GM18868 (cell line): ENCODE data around the gene MPG.
A peak's percentile ranks its signal among the peaks of the same experiment; 100 is the strongest.

Source experiments
- ATAC-seq: cut with Tn5 transposase; IDR thresholded peaks from one replicate; pipeline ENCODE4 v1.9.1; 2021; ENCODE audit warnings: mild to moderate bottlenecking, moderate library complexity; ENCODE audit not compliant: unreplicated experiment

Gene MPG

DNA sequence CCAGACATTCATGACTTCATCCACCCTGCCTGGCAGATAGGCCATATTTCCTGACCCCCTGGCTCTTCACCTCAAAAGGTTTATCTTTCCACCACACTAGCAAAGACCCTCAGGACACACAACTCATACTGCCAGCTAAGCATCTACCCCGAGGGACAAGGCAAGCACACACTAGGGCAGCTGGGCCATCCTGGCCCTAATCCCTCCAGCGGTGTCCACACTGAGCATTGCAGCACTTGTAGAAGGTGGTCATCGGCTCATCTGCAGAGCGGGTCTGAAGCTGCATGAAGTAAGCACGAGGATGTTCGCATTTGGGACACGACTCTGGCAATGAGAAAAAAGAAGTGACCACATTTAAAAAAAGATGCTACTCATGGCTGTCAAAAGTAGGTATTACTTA is 30.8 kb upstream of the MPG start:
- ATAC-seq: no peak

DNA sequence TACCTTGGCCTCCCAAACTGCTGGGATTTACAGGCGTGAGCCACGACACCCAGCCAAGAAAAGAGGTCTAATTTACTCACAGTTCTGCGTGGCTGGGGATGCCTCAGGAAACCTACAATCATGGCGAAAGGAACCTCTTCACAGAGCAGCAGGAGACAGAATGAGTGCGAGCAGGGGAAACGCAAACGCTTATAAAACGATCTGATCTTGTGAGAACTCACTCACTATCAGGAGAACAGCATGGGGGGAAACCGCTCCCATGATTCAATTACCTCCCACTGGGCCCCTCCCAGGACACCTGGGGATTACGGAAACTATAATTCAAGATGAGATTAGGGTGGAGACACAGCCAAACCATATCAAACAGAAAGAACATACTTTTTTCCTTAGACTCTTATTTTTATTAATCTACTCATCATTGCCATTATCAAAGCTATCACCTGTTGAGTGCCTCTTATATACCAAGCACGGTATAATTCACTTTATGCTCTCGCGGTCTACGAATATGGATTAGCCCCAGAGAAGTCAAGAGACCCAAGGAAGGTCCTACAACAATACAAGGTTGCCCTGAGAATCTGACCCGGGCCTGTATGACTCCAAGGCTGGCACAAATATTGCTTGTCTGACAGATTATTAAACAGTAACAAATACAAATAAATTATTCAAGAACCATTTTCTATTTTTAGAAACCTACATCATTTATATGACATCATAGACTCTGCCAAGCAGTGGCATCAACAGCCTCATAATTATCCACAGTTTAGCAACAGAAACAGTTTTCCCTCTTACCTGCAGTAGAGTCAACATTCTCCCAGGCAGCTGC is 27.0 kb upstream of the MPG start:
- ATAC-seq: no peak

DNA sequence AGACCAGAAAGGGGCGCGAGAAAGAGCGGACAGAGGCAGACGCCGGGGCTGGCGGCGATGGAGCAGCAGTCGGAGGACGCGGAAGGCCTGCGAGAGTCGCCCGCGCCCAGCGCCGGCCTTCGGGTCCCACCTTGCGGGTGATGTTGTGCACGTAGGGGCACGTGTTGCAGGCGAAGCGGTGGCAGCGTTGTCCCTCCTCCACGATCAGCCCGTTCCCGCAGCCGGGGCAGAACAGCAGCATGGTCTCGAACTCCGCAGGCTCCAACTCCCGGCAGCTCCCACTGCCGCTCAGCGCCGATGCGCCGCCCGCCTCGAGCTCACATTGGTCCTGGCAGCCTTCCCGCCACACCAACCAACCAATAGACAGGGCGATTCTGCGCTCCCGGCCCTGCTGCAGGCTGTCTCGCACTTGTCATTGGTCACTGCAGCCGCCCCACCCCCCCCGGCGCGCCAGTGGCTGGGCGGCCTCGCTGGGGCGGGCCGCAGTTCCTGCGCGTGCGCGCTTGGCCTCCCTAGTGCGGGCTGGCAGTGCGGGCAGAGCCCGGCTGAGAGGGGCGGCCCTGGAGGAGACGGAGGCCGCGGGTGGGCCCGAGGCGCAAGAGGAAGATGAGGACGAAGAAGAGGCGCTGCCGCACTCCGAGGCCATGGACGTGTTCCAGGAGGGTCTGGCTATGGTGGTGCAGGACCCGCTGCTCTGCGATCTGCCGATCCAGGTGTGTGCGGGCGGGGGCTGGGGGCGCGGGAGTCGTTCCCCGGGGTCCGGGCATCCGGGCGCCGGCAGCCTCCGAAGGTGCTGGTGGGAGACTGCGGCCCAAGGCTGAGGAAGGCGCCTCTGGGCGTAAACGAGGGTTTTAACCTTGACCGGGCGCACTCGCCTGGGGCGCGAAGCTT is 24.4 kb upstream of the MPG start, which contains the start of the genes POLR3K and SNRNP25:
TSS of gene POLR3K (minus strand) at position 263 of the 891 bp plus-strand sequence. CDS start at position 241, 22 bp downstream.
TSS of gene SNRNP25 (plus strand) at position 483 of the 891 bp plus-strand sequence. CDS start at position 672, 189 bp downstream.
- peak; percentile 93 for ATAC-seq

DNA sequence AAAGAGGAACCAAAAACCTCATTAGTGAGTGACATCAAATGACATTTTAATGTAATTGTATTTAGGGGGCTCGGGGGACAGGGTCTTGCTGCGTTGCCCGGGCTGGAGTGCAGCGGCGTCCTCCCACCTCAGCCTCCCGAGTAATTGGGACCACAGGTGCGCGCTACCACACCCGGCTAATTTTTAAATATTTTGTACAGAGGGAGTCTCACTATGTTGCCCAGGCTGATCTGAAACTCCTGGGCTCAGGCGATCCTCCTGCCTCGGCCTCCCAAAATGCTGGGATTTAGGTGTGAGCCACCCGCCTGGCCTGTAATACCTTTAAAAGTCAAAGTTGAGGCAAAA is 23.8 kb upstream of the MPG start:
- no peak for ATAC-seq

DNA sequence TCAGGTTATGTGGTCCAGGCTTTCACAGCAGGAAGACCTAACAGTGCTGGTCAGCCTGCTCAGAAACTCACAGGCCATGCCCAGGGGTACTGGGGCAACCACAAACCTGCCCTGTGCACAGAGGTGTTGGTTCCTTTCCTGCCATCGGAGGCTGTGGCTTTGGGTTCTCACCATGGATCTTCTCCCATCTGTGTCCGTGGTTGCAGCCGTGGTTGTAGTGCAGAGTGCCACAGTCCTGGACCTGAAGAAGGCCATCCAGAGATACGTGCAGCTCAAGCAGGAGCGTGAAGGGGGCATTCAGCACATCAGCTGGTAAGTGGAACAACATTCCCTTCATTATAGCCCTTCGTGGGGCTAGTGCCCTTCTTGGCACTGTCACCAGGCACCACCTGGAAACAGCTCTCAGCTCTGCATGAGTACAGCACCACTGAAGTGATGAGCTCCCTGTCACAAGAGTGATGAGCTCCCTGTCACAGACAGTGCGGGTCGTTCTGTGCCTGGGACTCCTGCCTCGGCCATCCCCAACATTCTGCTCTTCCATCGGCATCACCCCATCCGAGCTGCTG is 22.4 kb upstream of the MPG start:
- ATAC-seq: no peak

DNA sequence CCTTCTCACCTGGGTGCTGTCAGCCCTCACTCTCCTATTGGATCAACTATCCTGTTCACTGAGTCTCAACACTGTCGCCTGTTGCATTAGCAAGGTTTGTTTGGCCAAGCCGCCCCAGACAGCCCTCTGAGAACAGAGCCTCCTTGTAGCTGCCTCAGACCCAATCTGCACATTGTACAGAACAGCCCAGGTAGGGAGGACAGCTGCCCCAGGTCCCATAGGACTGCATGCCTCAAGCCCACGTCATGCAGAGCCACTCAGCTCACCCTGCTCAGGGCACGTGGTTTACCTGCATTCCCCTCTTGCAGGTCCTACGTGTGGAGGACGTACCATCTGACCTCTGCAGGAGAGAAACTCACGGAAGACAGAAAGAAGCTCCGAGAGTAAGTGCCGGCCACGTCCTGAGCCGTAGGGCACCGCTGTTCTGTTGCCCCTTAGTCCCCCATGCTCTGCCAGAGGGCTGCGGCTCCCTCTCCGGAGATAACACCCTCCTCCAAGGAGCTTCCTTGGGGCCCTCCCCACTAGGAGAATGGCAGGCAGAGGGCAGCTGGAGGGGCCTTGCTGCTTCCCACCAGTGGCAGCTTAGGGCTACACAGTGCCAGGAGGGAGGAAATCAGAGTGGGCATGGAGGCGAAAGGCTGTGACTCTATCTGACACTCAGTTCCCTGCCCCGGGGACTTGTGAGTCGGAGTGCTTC is 21.6 kb upstream of the MPG start:
- no peak for ATAC-seq

DNA sequence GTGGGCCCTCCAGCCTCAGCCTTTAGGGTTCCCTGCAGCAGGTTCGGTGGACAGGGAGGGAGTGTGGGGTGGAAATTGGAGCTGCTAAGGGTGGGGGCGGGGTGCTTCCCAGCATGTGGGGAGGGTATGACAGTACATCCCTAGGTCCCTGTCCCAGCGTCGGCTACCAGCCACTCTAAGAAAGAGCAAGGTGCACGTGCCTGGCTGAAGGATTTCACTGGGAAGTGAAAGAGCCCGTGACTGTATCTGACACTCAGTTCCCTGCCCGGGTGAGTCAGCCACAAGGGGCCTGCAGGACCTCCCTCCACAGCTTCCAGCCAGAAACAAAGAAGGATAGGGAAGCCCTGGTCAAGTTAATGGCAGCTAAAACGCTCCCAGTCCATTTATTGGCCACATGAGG is 20.3 kb upstream of the MPG start:
- ATAC-seq: no peak

DNA sequence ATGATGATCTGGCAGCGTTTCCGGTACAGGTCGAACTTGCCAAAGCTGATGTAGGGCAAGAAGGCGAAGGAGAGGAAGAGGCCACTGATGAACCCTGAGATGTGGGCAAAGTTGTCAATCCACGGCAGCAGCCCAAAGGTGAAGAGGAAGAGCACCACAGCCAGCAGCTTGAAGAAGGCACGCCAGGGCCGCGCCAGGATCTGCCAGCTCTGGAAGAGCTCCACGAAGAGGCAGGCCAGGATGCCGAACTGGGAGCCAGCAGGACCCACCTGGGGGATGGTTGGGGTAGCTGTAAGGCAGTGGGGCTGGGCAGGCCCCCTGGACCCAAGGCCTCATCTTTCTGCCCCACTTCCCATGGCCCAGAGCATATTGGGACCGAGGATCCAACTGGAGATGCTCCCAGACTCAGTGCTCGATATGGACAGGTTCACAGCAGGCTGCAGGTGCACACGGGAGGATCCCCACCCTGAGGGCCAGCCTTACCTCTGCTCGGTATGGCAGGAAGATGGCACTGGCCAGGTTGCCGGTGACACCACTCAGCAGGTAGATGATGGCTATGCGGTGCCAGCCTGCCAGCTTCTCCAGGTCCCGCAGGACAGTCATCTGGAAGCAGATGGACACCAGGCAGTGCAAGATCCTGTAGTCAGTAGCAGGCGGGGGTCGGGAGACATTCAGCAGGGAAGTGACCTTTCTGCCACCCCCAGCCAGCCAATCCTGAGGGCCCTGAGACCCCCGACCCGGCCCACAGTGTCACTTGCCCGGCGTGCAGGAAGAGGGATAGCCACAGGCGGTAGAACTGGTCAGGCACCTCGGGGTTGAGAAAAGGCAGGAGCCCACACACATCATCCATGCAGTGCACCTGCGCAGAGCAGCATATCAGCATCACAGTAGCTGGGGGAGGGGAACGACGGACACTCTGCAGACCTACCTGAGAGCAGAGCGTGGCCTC is 19.3 kb upstream of the MPG start:
- ATAC-seq: no peak

DNA sequence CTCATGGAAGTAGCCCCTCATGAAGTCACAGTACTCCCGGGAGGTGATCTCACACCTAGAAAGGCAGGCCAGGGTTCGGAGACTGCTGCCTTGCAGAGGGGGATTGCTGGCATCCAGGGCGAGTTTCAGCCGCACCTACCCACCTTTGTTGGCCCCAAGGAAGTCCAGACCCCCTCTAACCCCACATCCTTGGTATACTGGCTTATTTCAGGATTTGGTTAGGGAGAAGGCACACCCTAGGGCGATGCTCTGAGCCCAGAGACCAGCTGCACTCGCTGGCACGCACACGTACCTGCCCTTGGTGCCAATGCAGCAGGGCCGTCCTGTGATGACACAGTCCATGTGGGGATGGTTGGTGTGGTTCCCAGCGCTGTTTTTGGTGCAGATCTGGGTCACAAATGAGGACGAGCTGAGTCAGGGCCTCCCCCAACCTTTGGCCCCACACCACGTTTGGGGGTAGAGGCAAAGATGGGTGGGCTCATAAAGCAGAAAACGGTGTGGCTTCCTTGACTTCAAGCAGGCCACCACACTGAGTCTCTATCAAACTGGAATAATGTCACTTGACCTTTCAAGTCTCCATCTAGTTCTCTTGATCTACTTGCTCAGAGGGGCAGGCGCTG is 18.5 kb upstream of the MPG start:
- no peak for ATAC-seq

DNA sequence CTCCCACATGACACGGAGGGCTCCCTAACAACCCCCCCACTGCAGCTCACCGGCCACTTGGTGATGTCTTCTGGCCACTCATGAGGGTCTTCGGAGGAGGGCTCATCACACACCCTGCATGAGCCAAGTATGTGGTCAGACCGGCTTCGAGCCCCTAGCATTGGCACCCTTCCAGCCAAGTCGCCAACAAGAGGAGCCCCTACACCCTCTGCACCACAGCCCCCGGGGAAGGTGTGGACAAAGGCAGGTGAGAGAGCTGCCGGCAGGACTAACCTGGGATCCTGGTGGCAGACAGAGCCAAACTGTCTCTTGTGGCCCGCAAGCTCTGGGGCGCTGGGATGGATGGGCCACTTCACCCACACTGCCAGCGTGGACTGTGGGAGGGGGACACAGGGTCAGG is 17.9 kb upstream of the MPG start:
- no peak for ATAC-seq

DNA sequence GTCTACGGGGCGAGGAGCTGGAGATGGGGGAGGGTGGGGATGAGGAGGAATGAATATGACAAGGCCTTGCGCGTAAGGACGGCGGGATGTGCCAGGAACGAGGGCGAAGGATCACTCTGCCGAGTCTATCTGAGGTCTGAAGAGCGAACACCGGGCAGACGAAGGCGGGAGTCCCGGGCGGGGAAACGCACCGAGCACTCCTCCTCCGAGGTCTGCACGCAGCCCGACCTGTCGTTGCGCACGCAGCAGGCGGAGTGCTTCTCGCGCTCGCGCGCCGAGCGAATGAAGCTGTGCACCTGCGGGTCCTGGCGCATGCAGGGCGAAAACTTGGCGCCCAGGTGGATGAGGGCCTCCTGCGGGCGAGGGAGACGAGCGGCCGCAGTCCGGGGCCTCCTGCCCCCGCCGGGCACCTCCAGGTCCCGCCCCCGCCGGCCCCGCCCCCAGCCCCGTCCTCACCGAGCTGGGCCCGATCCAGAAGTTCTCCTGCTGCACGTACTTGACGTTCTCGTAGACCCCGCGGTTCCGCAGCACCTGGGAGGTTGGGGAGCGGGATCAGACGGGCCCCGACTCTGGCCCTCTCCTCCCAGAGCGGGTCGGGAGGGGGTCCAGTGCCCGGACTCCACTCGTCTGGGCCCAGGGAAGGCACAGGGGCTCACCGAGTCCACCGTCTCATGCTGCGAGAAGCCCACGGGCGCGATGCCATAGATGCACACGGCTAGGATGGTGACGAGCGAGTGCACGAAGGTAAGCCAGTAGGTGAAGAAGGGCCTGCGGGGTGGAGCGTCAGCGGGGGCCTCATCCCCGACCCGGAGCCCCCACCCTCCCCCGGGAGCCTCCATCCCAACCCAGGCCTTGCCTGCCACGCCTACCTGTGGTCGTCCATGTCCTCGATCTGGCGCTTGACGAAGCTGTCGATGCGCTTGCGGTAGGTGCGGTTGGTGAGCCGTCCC is 16.8 kb upstream of the MPG start:
- ATAC-seq: no peak

DNA sequence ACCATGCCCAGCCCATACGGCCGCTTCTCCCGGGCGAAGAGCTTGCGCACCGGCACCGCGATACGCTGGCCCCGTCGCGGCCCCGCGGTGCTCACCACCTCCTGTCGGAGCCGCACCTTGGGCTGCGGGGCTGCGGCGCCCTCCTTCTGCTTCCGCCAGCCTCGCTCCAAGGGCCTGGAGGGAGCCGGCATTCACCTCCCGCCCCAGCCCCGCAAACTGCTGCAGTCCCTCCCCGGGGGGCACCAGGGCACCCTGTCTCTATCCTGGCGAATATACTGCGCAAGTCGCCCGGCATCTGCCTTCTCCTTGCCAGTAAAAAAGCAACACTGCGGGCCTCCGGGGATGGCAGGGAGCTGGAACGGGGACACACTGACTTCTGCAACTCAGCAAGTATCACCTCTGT is 16.1 kb upstream of the MPG start:
- no peak for ATAC-seq

DNA sequence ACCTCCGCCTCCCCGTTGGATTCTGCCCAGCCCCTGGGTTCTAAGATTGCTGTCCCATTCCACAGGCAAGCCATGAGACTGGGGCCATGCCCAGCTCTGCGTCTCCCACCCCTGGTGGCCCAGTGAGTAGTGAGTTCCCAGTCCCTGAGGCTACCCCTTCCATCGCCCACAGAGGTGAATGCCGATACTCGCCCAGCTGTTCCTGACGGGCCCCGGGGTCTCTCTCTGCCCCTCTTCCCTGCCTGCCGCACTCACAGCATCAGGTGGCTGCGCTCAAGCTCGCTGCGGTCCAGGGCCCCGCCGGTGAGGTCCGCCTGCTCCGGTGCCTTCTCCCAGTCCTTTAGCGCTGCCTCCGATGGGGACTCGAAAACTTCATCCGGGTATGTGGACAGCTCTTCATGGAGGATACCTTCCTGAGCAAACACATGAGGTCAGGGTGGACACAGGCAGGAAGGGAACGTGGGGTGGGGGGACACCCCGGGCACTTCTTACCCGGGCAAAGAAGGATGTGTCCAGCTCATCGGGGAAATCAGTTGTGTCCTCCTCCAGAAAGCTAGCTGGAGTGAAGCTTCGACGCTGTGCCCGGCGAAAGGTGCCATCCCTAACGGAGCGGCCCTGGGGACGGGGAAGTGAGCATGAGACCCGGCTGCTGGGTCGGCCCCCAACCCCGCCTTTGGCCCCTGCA is 15.6 kb upstream of the MPG start:
- no peak for ATAC-seq

DNA sequence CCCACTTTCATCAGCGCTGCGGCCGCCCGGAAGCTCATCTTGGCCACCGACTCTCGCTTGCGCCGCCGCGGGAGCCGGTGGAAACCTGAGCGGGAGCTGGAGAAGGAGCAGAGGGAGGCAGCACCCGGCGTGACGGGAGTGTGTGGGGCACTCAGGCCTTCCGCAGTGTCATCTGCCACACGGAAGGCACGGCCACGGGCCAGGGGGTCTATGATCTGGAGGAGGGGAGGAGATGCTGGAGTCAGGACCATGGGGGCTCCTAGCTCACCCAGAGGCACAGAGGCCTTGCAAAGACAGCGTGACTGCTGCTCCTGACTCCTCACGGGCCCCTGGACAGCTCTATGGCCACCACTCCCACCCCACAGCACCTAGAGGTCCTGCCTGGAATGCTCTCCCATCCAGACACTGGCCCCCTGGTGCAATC is 15.0 kb upstream of the MPG start:
- ATAC-seq: no peak

DNA sequence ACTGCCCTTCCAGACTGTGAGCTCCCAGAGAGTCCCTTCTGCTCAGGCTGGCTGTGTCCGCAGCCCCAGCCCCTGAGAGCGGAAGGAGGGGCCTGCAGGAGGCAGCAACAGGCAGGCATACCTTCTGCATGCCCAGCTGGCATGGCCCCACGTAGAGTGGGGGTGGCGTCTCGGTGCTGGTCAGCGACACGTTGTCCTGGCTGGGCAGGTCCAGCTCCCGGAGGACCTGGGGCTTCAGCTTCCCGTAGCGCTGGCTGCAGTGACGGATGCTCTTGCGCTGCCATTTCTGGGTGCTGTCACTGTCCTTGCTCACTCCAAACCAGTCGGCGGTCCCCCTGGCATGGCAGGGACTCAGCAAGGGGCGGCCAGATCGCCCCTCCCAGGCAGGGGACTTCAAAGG is 14.6 kb upstream of the MPG start:
- no peak for ATAC-seq

DNA sequence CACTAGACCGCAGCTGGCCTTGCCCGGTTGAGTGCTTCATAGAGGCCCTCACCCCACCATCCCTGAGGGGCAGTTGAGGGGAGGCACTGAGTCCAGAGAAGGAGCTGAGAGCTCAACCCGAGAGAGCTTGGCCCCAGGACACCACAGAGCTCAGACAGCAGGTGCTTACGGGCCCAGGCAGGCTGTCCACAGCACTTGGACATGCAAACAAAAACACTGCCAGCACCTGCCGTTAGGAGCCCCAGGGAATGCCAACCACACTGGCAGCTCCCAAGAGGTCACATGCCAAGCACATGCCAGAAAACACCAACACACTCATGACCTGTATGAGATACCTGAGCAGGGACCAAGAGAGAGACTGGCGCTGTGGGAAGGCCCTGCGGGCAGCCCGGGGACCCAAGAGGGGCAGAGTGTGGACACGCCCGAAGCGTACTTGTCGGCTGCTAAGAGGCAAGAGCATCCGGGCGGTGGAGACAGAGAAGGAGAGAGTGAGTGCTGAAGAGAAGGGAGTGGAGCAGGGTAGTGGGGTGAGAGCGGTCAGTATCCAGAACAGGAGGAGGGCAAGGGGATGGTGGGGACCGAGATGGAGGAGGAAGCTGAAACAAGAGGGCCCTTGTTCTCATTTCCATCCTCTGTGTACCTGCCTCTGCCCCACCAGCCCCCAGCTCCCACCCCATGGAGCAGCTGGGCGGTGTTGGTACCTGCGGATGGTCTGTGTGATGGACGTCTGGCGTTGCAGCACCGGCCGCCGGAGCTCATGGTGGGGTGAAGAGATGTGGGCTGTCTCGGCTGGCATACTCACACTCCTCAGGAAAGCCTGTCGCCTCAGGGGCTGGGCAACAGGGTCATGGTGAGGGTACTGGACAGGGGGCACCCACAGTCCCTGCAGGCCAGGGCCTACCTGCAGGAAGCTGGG is 13.8 kb upstream of the MPG start:
- no peak for ATAC-seq

DNA sequence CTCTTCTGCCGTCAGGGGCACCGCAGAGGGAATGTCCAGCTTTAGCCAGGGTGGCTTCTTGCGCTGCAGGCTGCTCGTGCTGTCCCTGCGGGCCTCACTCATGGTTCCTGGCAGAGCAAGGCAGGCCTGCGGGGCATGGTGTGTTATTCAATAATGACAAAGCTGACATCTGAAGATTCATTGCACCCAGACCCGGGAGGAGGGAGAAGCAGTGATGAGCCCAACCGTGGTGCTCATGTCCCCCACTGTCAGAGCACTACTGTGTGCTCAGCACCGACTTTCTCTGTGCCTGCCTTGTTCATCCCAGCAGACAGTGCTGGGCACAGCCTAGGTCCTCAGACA is 13.1 kb upstream of the MPG start:
- ATAC-seq: no peak
